ENCODE data around the gene ATP13A1.
"Not testable (repeated sequence)": the region's sequence is repeated elsewhere in the genome, so short reads cannot be mapped to it uniquely, and the experiment has no call there.

The ATP13A1 gene

GRCh38 chr19:19618219-19619051 lies 45.0 kb downstream of the ATP13A1 start, which contains the start of gene PBX4:
TSS of gene PBX4 (minus strand) at chr19:19618687. CDS start at chr19:19618629, 58 bp downstream.
- no peak for DNase-seq

GRCh38 chr19:19615086-19615485 lies 48.4 kb downstream of the ATP13A1 start:
- DNase-seq, result peak; percentile 15

GRCh38 chr19:19613506-19613905 lies 50.0 kb downstream of the ATP13A1 start:
- DNase-seq, result no peak

- no peak for DNase-seq
These were observed 52.9 kb downstream of the ATP13A1 start for GRCh38 chr19:19610376-19611202.

- not testable (repeated sequence) for DNase-seq
These were observed 56.8 kb downstream of the ATP13A1 start for GRCh38 chr19:19606686-19607085.

- no peak for DNase-seq
These were observed 57.5 kb downstream of the ATP13A1 start for GRCh38 chr19:19606021-19606420.

- DNase-seq, result no peak
These were observed 60.7 kb downstream of the ATP13A1 start for GRCh38 chr19:19602713-19603324.

- no peak for DNase-seq
These were observed 61.3 kb downstream of the ATP13A1 start for GRCh38 chr19:19602136-19602712.

- DNase-seq, result no peak
These were observed 62.6 kb downstream of the ATP13A1 start for GRCh38 chr19:19600793-19601330.

GRCh38 chr19:19598728-19599451 lies 64.6 kb downstream of the ATP13A1 start:
- DNase-seq, result not testable (repeated sequence)

GRCh38 chr19:19597809-19598306 lies 65.6 kb downstream of the ATP13A1 start:
- no peak for DNase-seq

All from HCEC 1CT (cell line).